ENCODE data around the gene INTS14.

Gene INTS14

GRCh38 chr15:65655026-65655425 is 44.1 kb upstream of the INTS14 start:
- no peak overlapping the region for H3K27ac ChIP-seq (ENCODE audit: low read length)
- H3K4me1 ChIP-seq (ENCODE audit: low read length) = peaks cover 7% of the 10 kb centered on the region
- no peak for DNase-seq

GRCh38 chr15:65653801-65654521 is 43.0 kb upstream of the INTS14 start:
- H3K27ac ChIP-seq (ENCODE audit: low read length) = no peak overlapping the region
- H3F3A ChIP-seq (ENCODE audit: insufficient read depth, low read length) = peaks cover 12% of the 10 kb centered on the region
- H3K27me3 ChIP-seq (replicated peaks; ENCODE audit: insufficient read depth, low read length) = no peaks in the 10 kb centered on the region
- no peak overlapping the region for H3K4me3 ChIP-seq (ENCODE audit: low read length)
- H3K79me2 ChIP-seq (ENCODE audit: low read length) = no peaks in the 10 kb centered on the region
- DNase-seq = no peak
- no peaks in the 10 kb centered on the region for H3K9me2 ChIP-seq (replicated peaks; ENCODE audit: insufficient read depth, low read length)
- peaks cover 14% of the 10 kb centered on the region for H3K4me1 ChIP-seq (ENCODE audit: low read length)
- H3K9me3 ChIP-seq (replicated peaks; ENCODE audit: insufficient read depth, low read length) = no peaks in the 10 kb centered on the region
- H4K20me1 ChIP-seq (ENCODE audit: insufficient read depth, low read length) = peaks cover 9% of the 10 kb centered on the region
- H3K36me3 ChIP-seq (replicated peaks; ENCODE audit: insufficient read depth, low read length) = no peaks in the 10 kb centered on the region
- H3K4me2 ChIP-seq (ENCODE audit: low read depth, low read length) = no peak overlapping the region
- TF ChIP-seq EZH2phosphoT487 (IDR thresholded peaks at IDR 0.05; ENCODE audit: low read length) (no peak), CTCF (IDR thresholded peaks at IDR 0.05; ENCODE audit: low read length) (no peak), EZH2 (optimal IDR thresholded peaks at IDR 0.05; ENCODE audit: low read depth, low read length) (no peak)
- no peak overlapping the region for H3K9ac ChIP-seq (ENCODE audit: low read length)
- H2AFZ ChIP-seq (ENCODE audit: low read length) = no peak overlapping the region

More at GRCh38 chr15:65655026-65655425, 44.1 kb upstream of the INTS14 start:
- no peaks in the 10 kb centered on the region for H3K27me3 ChIP-seq (replicated peaks; ENCODE audit: insufficient read depth, low read length)
- H3K4me2 ChIP-seq (ENCODE audit: low read depth, low read length) = no peak overlapping the region
- H3K9ac ChIP-seq (ENCODE audit: low read length) = no peak overlapping the region
- no peaks in the 10 kb centered on the region for H3K79me2 ChIP-seq (ENCODE audit: low read length)
- TF ChIP-seq EZH2phosphoT487 (IDR thresholded peaks at IDR 0.05; ENCODE audit: low read length) (no peak), CTCF (IDR thresholded peaks at IDR 0.05; ENCODE audit: low read length) (no peak), EZH2 (optimal IDR thresholded peaks at IDR 0.05; ENCODE audit: low read depth, low read length) (no peak)
- H2AFZ ChIP-seq (ENCODE audit: low read length) = no peak overlapping the region
- H4K20me1 ChIP-seq (ENCODE audit: insufficient read depth, low read length) = peaks cover 9% of the 10 kb centered on the region
- no peaks in the 10 kb centered on the region for H3K9me2 ChIP-seq (replicated peaks; ENCODE audit: insufficient read depth, low read length)
- no peak overlapping the region for H3K4me3 ChIP-seq (ENCODE audit: low read length)
- no peaks in the 10 kb centered on the region; the same call in 1 of the 2 replicates for H3K36me3 ChIP-seq (replicated peaks; ENCODE audit: insufficient read depth, low read length)
- no peaks in the 10 kb centered on the region for H3K9me3 ChIP-seq (replicated peaks; ENCODE audit: insufficient read depth, low read length)
- H3F3A ChIP-seq (ENCODE audit: insufficient read depth, low read length) = peaks cover 9% of the 10 kb centered on the region

GRCh38 chr15:65653341-65653740 is 42.4 kb upstream of the INTS14 start:
- no peaks in the 10 kb centered on the region for H3K9me3 ChIP-seq (replicated peaks; ENCODE audit: insufficient read depth, low read length)
- peaks cover 9% of the 10 kb centered on the region for H4K20me1 ChIP-seq (ENCODE audit: insufficient read depth, low read length)
- H3K36me3 ChIP-seq (replicated peaks; ENCODE audit: insufficient read depth, low read length) = no peaks in the 10 kb centered on the region
- H3F3A ChIP-seq (ENCODE audit: insufficient read depth, low read length) = peaks cover 12% of the 10 kb centered on the region
- TF ChIP-seq EZH2 (optimal IDR thresholded peaks at IDR 0.05; ENCODE audit: low read depth, low read length) (no peak), EZH2phosphoT487 (IDR thresholded peaks at IDR 0.05; ENCODE audit: low read length) (no peak), CTCF (IDR thresholded peaks at IDR 0.05; ENCODE audit: low read length) (no peak)
- H3K27me3 ChIP-seq (replicated peaks; ENCODE audit: insufficient read depth, low read length) = no peaks in the 10 kb centered on the region
- no peak overlapping the region for H3K27ac ChIP-seq (ENCODE audit: low read length)
- H3K4me1 ChIP-seq (ENCODE audit: low read length) = peaks cover 14% of the 10 kb centered on the region
- H3K9ac ChIP-seq (ENCODE audit: low read length) = no peak overlapping the region
- no peak overlapping the region for H3K4me2 ChIP-seq (ENCODE audit: low read depth, low read length)
- DNase-seq = no peak
- no peak overlapping the region for H2AFZ ChIP-seq (ENCODE audit: low read length)
- no peaks in the 10 kb centered on the region for H3K79me2 ChIP-seq (ENCODE audit: low read length)
- no peaks in the 10 kb centered on the region for H3K9me2 ChIP-seq (replicated peaks; ENCODE audit: insufficient read depth, low read length)
- H3K4me3 ChIP-seq (ENCODE audit: low read length) = no peak overlapping the region
